HCT116 (cell line): Measurements from ENCODE around the gene ARRDC2.

Source experiments
- CEBPB ChIP-seq: IDR thresholded peaks from 2 replicates; pipeline ENCODE4 v1.6.1; 2012; ENCODE audit warnings: low read depth
- ELF1 ChIP-seq: IDR thresholded peaks from 2 replicates; pipeline ENCODE4 v1.6.1; 2012; ENCODE audit warnings: low read depth, borderline replicate concordance
- FOSL1 ChIP-seq: IDR thresholded peaks from 2 replicates; pipeline ENCODE4 v1.6.1; 2012; ENCODE audit warnings: low read depth
- POLR2A ChIP-seq: IDR thresholded peaks from 2 replicates; pipeline ENCODE4 v1.7.0; 2011; ENCODE audit warnings: borderline replicate concordance; ENCODE audit not compliant: insufficient read depth, insufficient read length; ENCODE audit errors: extremely low read depth
- POLR2AphosphoS5 ChIP-seq: IDR thresholded peaks from 2 replicates; pipeline ENCODE4 v1.6.1; 2011; ENCODE audit warnings: mild to moderate bottlenecking, low read depth, low read length, moderate library complexity
- RAD21 ChIP-seq: IDR thresholded peaks from 2 replicates; pipeline ENCODE4 v1.6.1; 2012; ENCODE audit warnings: low read depth, mild to moderate bottlenecking
- SIN3A ChIP-seq: IDR thresholded peaks from 2 replicates; pipeline ENCODE4 v1.6.1; 2012; ENCODE audit warnings: low read depth
- SP1 ChIP-seq: IDR thresholded peaks from 2 replicates; pipeline ENCODE4 v1.6.1; 2012; ENCODE audit warnings: low read depth
- TCF7L2 ChIP-seq: IDR thresholded peaks from 2 replicates; pipeline ENCODE4 v1.7.0; 2011; ENCODE audit warnings: borderline replicate concordance, inconsistent platforms; ENCODE audit not compliant: insufficient read depth, insufficient read length; ENCODE audit errors: extremely low read depth
- ZFX ChIP-seq: fragments of 450-650 bp; IDR thresholded peaks from 2 replicates; pipeline ENCODE4 v1.6.1; 2017
- ZNF274 ChIP-seq: fragments of 200-500 bp; sonication (Bioruptor generic); IDR thresholded peaks from 2 replicates; pipeline ENCODE4 v1.6.1; 2014; ENCODE audit warnings: mild to moderate bottlenecking, low read depth, low read length, inconsistent platforms
- TF ChIP-seq, protein P1 (sequence below), 3 experiments: fragments of 200-600 bp in 1 of 3; sonication (generic) in 1 of 3; IDR thresholded peaks in 2 of 3; conservative IDR thresholded peaks in 1 of 3; 2 replicates each; pipeline ENCODE4 v1.5.1; 2012 to 2017; ENCODE audit warnings: low read depth in 2 of 3, low read length in 2 of 3, antibody characterized with exemption in 1 of 3, borderline replicate concordance in 1 of 3, control low read depth in 1 of 3, mild to moderate bottlenecking in 1 of 3, mixed read lengths in 1 of 3, mixed run types in 1 of 3, moderate library complexity in 1 of 3; ENCODE audit not compliant: insufficient read depth in 1 of 3
- TF ChIP-seq, protein P2 (sequence below): IDR thresholded peaks from 2 replicates; pipeline ENCODE4 v1.6.1; 2012

DNA sequence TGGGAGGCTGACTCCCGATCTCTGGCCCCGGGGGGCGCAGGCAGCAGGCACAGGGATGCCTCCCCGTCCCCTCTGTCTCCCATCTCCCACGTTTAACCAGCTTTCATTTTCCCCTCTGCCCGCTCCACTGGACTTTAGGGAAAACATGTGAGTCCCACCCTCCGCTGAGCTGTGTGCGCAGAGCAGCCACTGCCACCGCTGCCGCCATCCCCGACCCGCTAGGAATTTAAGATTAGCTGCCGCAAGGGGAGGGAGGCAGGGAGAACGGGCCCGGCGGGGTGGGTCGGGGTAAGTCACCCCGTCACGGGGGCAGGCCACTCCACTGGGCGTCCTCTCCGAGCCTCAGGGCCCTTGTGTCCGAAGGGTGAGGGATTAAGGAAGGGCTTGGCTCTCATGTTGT is 25.5 kb upstream of the ARRDC2 start:
- TF ChIP-seq, protein P1, sequence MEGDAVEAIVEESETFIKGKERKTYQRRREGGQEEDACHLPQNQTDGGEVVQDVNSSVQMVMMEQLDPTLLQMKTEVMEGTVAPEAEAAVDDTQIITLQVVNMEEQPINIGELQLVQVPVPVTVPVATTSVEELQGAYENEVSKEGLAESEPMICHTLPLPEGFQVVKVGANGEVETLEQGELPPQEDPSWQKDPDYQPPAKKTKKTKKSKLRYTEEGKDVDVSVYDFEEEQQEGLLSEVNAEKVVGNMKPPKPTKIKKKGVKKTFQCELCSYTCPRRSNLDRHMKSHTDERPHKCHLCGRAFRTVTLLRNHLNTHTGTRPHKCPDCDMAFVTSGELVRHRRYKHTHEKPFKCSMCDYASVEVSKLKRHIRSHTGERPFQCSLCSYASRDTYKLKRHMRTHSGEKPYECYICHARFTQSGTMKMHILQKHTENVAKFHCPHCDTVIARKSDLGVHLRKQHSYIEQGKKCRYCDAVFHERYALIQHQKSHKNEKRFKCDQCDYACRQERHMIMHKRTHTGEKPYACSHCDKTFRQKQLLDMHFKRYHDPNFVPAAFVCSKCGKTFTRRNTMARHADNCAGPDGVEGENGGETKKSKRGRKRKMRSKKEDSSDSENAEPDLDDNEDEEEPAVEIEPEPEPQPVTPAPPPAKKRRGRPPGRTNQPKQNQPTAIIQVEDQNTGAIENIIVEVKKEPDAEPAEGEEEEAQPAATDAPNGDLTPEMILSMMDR (IDR thresholded peaks at IDR 0.05 in 2 of 3, conservative IDR thresholded peaks at IDR 0.05 in 1 of 3; ENCODE audit: borderline replicate concordance in 1 of 3, insufficient read depth in 1 of 3, low read depth in 2 of 3, low read length in 2 of 3), result no peak
- TF ChIP-seq RAD21, result no peak
- TF ChIP-seq, protein P2, sequence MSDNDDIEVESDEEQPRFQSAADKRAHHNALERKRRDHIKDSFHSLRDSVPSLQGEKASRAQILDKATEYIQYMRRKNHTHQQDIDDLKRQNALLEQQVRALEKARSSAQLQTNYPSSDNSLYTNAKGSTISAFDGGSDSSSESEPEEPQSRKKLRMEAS, result no peak
- no peak for TF ChIP-seq ZNF274
- TF ChIP-seq POLR2A, result no peak
- TF ChIP-seq SIN3A, result no peak
- no peak for TF ChIP-seq FOSL1
- no peak for TF ChIP-seq CEBPB
- TF ChIP-seq ELF1, result no peak
- no peak for TF ChIP-seq ZFX
- no peak for TF ChIP-seq TCF7L2
- TF ChIP-seq POLR2AphosphoS5, result no peak
- TF ChIP-seq SP1, result no peak
